ENCODE data around the gene PIERCE2.
"Not testable (repeated sequence)": the region's sequence is repeated elsewhere in the genome, so short reads cannot be mapped to it uniquely, and the experiment has no call there.

The PIERCE2 gene, protein sequence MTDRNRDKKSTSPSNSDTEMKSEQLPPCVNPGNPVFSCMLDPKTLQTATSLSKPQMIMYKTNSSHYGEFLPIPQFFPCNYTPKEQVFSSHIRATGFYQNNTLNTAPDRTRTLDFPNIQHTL

GRCh38 chr15:55408012-55408928, at the start of gene PIERCE2, which contains the start of gene CCPG1:
Gene PIERCE2 (plus strand): TSS chr15:55408495. CDS start chr15:55408769, 274 bp downstream.
Gene CCPG1 (minus strand): TSS chr15:55408359. CDS start chr15:55389424, 18,935 bp downstream.
- DNase-seq: peak; percentile 98

DNA sequence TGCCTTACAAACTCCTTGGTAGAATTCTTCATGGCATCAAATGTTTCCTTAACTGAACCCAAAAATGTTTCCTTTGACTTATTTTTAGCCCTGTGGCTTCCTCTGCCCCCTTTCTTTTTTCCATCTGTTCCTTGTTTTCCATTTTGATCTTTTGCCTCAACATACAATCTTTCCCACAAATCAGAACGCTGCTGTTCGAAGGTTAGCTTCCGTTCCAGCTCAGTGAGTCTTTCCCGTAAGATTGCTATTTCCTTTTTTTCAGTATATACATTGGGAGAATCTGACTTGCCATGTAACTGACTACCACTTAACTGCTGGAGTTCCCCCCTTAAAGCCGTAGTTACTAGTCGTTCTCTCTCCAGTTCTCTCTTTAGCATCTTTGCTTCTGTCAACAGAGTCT, 48.0 kb upstream of the PIERCE2 start:
- no peak for DNase-seq

- no peak for DNase-seq
Observed at GRCh38 chr15:55361048-55361447, 47.2 kb upstream of the PIERCE2 start.

DNA sequence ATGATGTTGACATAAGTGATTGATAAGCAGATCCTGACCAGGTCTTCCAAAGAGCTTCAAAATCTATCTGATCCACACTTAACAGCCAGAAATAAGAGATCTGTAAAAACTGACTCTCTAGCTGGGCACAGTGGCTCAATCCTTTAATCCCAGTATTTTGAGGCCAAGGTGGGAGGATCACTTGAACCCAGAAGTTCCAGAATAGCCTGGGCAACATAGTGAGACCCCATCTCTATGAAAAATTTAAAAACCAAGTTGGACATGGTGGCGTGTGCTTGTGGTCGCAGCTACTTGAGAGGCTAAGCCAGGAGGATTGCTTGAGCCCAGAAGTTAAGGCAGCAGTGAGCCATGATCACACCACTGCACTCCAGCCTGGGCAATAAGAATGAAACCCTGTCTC, 45.7 kb upstream of the PIERCE2 start:
- no peak for DNase-seq

- DNase-seq: no peak
Observed at GRCh38 chr15:55366981-55367380, 41.3 kb upstream of the PIERCE2 start.

- no peak for DNase-seq
Observed at GRCh38 chr15:55372701-55373440, 35.4 kb upstream of the PIERCE2 start.

- no peak for DNase-seq
Observed at GRCh38 chr15:55379095-55379494, 29.2 kb upstream of the PIERCE2 start.

DNA sequence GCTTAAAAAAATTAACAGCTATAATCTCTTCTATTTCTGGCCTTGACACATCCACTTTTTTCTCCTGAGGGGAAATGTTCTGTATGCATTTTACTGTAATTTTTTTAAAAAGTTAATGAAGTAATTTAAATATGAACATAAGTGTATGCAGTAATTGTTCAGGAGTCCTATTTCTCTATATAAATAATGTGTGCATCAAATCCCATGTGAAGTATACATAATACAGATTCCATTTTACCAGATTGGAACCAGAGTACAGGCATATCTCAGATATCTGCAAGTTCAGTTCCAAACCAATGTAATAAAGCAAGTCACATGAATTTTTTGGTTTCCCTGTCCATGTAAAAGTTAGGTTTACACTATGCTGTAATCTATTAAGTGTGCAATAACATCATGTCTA, 26.7 kb upstream of the PIERCE2 start:
- DNase-seq: no peak

GRCh38 chr15:55383687-55384086, 24.6 kb upstream of the PIERCE2 start:
- DNase-seq: no peak

- DNase-seq: no peak
Observed at GRCh38 chr15:55387027-55387426, 21.3 kb upstream of the PIERCE2 start.

DNA sequence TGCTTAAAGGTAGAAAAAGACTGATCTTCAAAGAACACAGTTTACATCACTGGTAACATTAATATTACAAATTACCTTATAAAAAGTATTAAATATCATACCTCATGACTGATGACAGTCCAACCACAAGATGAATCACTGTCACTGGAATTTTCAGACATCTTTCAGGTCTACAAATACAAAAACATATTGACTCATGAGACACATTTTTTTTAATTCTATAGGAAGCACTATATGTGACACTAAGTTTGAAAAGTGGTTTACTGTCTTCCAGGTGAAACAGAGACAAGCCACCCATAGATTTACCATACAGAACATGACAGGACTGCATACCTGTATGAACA, 19.1 kb upstream of the PIERCE2 start:
- DNase-seq: no peak

GRCh38 chr15:55394694-55395093, 13.6 kb upstream of the PIERCE2 start:
- DNase-seq: no peak

- no peak for DNase-seq
Observed at GRCh38 chr15:55398243-55398642, 10.1 kb upstream of the PIERCE2 start.

DNA sequence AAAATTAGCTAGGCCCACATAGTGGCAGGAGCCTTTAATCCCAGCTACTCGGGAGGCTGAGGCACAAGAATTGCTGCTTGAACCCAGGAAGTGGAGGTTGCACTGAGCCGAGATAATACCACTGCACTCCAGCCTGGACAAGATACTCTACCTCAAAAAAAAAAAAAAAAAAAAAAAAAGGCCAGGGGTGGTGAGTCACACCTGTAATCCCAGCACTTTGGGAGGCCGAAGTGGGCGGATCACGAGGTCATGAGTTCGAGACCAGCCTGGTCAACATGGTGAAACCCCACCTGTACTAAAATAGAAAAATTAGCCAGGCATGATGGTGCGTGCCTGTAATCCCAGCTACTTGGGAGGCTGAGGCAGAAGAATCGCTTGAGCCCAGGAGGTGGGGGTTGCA, 8.2 kb upstream of the PIERCE2 start:
- not testable (repeated sequence) for DNase-seq

- DNase-seq: no peak
Observed at GRCh38 chr15:55401786-55402246, 6.5 kb upstream of the PIERCE2 start.

- DNase-seq: no peak
Observed at GRCh38 chr15:55402707-55403106, 5.6 kb upstream of the PIERCE2 start.

DNA sequence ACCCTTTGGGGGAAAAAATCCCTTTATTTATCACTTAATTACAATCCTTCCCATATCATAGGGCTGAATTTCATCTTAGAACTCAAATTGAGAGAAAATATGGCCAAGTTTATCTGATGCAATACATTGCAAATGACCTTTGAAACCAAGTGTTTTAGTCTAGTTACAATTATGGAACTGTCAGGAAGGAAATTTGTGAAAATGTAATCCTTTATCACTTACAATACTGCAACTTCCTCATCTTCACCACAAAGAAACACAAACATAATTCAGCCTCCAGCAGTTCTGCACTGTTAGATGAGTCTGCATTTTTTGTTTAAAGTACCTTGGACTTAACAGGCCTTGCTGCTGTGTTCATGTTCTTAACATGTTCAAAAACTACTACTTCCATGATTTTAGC, 4.8 kb upstream of the PIERCE2 start:
- no peak for DNase-seq

- DNase-seq: no peak
Observed at GRCh38 chr15:55407498-55408011, 740 bp upstream of the PIERCE2 start.

DNA sequence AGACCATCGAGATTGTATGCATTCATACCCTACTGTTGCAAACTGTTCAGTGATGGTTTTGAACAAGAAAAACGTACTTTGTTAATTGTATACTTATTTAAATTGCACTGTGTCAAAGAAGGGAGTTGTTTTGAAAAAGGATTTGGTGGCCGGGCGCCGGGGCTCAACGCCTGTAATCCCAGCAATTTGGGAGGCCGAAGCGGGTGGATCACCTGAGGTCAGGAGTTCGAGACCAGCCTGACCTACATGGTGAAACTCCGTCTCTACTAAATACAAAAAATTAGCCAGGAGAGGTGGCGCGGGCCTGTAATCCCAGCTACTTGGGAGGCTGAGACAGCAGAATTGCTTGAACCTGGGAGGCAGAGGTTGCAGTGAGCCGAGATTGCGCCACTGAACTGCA, 681 bp downstream of the PIERCE2 start:
- DNase-seq: not testable (repeated sequence)

DNA sequence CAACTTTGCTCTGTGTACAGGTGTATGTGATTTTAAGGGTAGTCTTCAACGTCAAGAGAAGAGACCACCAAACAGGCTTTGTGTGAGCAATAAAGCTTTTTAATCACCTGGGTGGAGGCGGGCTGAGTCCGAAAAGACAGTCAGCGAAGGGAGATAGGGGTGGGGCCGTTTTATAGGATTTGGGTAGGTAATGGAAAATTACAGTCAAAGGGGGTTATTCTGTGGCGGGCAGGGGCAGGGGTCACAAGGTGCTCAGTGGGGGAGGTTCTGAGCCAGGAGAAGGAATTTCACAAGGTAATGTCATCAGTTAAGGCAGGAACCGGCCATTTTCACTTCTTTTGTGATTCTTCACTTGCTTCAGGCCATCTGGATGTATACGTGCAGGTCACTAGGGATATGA, 9.4 kb downstream of the PIERCE2 start:
- DNase-seq: not testable (repeated sequence)

DNA sequence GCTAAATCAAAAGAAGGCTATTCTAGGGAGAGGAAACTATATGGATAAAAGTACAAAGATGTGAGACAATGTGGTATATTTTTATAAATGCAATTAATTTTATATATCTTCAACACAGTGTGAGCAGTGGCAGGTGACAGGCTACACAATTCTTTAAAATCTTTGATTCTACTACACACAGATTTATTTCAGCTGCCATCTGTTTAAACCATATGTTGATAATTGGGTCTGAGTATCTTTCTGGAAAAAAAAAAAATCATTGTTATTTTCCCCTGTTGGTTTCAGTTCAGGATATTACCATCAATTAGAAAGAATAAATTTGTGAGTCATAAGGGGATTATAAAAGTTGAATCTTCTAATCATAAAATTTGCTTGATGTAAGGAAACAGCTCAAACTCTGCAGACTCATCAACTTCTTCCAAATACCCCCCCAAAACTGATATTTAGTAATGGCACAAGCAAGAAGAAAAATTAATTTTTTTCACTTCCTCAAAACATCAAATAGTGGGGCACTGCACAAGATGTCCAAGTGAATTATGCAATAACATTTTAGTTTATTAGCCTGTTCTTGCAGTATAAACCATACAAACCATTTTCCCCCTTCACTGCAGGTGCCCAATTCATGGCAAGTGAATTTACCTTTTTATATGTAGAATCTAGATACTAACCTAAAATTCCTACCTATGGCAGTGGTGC, 12.0 kb downstream of the PIERCE2 start:
- no peak for DNase-seq

DNA sequence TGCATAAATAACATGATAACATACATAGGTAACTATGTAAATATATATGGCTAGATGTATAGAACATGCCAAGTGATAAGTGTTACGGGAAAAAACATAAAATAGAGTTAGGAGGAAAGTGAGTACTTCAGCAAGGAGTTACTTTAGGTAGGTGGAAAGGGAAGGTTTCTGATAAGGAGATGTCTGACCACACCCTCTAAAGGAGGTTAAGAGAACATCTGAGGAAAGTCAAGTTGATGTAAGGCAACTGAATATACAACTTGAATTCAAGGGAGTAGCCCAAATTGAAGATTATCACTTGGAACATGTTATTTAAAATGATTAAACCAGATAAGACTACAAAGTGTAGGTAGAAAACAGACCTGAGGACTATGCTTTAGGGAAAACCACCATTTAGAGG, 13.8 kb downstream of the PIERCE2 start:
- DNase-seq: no peak
